ENCODE measurements around the gene PFDN6. TPM values are rescaled to one million over a fixed set of nuclear protein-coding genes. Genes with fewer than 3 reads are reported as not detected.

The PFDN6 gene
- total and polyA plus RNA-seq, 9 of the 15 experiments (the other 6 are each of a cell fraction or from before 2014, with no cell fraction given): 6.8 to 475 (median 216) TPM

GRCh38 chr6:33289784-33290315 lies 449 bp downstream of the PFDN6 start (continued):
- TF ChIP-seq, protein P1, sequence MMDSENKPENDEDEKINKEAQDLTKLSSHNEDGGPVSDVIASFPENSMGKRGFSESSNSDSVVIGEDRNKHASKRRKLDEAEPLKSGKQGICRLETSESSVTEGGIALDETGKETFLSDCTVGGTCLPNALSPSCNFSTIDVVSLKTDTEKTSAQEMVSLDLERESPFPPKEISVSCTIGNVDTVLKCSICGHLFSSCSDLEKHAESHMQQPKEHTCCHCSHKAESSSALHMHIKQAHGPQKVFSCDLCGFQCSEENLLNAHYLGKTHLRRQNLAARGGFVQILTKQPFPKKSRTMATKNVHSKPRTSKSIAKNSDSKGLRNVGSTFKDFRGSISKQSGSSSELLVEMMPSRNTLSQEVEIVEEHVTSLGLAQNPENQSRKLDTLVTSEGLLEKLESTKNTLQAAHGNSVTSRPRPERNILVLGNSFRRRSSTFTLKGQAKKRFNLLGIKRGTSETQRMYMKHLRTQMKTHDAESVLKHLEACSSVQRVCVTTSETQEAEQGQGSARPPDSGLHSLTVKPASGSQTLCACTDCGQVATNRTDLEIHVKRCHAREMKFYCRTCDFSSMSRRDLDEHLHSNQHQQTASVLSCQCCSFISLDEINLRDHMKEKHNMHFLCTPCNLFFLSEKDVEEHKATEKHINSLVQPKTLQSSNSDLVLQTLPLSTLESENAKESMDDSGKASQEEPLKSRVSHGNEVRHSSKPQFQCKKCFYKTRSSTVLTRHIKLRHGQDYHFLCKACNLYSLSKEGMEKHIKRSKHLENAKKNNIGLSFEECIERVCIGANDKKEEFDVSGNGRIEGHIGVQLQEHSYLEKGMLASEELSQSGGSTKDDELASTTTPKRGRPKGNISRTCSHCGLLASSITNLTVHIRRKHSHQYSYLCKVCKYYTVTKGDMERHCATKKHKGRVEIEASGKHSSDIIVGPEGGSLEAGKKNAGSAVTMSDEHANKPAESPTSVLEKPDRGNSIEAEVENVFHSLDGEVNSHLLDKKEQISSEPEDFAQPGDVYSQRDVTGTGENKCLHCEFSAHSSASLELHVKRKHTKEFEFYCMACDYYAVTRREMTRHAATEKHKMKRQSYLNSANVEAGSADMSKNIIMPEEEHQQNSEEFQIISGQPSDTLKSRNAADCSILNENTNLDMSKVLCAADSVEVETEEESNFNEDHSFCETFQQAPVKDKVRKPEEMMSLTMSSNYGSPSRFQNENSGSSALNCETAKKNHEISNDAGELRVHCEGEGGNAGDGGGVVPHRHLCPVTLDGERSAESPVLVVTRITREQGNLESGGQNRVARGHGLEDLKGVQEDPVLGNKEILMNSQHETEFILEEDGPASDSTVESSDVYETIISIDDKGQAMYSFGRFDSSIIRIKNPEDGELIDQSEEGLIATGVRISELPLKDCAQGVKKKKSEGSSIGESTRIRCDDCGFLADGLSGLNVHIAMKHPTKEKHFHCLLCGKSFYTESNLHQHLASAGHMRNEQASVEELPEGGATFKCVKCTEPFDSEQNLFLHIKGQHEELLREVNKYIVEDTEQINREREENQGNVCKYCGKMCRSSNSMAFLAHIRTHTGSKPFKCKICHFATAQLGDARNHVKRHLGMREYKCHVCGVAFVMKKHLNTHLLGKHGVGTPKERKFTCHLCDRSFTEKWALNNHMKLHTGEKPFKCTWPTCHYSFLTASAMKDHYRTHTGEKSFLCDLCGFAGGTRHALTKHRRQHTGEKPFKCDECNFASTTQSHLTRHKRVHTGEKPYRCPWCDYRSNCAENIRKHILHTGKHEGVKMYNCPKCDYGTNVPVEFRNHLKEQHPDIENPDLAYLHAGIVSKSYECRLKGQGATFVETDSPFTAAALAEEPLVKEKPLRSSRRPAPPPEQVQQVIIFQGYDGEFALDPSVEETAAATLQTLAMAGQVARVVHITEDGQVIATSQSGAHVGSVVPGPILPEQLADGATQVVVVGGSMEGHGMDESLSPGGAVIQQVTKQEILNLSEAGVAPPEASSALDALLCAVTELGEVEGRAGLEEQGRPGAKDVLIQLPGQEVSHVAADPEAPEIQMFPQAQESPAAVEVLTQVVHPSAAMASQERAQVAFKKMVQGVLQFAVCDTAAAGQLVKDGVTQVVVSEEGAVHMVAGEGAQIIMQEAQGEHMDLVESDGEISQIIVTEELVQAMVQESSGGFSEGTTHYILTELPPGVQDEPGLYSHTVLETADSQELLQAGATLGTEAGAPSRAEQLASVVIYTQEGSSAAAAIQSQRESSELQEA (IDR thresholded peaks at IDR 0.05; ENCODE audit: low read depth): no peak
- TF ChIP-seq ZBTB7A (IDR thresholded peaks at IDR 0.05; ENCODE audit: borderline replicate concordance, control insufficient read depth, low read depth, low read length) (0 out of 2 replicates have a peak, but pooled peaks have one; percentile 5), ARID2 (IDR thresholded peaks at IDR 0.05) (no peak), SIRT6 (IDR thresholded peaks at IDR 0.05; ENCODE audit: low read depth, low read length) (no peak), MYBL2 (IDR thresholded peaks at IDR 0.05; ENCODE audit: low read depth) (no peak), MYBL2 (CRISPR knock-in tag; IDR thresholded peaks at IDR 0.05; ENCODE audit: borderline replicate concordance) (no peak), ZFX (CRISPR knock-in tag; IDR thresholded peaks at IDR 0.05) (peak; percentile 38; the same call in 1 of the 2 replicates), HMGXB4 (CRISPR knock-in tag; IDR thresholded peaks at IDR 0.05) (peak; percentile 54; the same call in 1 of the 2 replicates), NCOA1 (IDR thresholded peaks at IDR 0.05; ENCODE audit: low read depth) (0 out of 2 replicates have a peak, but pooled peaks have one; percentile 8)
- TF ChIP-seq, protein P2, sequence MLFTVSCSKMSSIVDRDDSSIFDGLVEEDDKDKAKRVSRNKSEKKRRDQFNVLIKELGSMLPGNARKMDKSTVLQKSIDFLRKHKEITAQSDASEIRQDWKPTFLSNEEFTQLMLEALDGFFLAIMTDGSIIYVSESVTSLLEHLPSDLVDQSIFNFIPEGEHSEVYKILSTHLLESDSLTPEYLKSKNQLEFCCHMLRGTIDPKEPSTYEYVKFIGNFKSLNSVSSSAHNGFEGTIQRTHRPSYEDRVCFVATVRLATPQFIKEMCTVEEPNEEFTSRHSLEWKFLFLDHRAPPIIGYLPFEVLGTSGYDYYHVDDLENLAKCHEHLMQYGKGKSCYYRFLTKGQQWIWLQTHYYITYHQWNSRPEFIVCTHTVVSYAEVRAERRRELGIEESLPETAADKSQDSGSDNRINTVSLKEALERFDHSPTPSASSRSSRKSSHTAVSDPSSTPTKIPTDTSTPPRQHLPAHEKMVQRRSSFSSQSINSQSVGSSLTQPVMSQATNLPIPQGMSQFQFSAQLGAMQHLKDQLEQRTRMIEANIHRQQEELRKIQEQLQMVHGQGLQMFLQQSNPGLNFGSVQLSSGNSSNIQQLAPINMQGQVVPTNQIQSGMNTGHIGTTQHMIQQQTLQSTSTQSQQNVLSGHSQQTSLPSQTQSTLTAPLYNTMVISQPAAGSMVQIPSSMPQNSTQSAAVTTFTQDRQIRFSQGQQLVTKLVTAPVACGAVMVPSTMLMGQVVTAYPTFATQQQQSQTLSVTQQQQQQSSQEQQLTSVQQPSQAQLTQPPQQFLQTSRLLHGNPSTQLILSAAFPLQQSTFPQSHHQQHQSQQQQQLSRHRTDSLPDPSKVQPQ (CRISPR knock-in tag; IDR thresholded peaks at IDR 0.05; ENCODE audit: borderline replicate concordance): no peak
- TF ChIP-seq, protein P3, sequence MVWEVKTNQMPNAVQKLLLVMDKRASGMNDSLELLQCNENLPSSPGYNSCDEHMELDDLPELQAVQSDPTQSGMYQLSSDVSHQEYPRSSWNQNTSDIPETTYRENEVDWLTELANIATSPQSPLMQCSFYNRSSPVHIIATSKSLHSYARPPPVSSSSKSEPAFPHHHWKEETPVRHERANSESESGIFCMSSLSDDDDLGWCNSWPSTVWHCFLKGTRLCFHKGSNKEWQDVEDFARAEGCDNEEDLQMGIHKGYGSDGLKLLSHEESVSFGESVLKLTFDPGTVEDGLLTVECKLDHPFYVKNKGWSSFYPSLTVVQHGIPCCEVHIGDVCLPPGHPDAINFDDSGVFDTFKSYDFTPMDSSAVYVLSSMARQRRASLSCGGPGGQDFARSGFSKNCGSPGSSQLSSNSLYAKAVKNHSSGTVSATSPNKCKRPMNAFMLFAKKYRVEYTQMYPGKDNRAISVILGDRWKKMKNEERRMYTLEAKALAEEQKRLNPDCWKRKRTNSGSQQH (CRISPR knock-in tag; IDR thresholded peaks at IDR 0.05): peak; percentile 77; the same call in 1 of the 2 replicates

Data from K562 (cell line).